Measurements from ENCODE around the gene DHX38. TPM values are rescaled to one million over a fixed set of nuclear protein-coding genes. Genes with fewer than 3 reads are reported as not detected.

The DHX38 gene
- total RNA-seq, 4 donors from 2014 or later: 36.6 to 98.9 (median 57.5) TPM

DNA sequence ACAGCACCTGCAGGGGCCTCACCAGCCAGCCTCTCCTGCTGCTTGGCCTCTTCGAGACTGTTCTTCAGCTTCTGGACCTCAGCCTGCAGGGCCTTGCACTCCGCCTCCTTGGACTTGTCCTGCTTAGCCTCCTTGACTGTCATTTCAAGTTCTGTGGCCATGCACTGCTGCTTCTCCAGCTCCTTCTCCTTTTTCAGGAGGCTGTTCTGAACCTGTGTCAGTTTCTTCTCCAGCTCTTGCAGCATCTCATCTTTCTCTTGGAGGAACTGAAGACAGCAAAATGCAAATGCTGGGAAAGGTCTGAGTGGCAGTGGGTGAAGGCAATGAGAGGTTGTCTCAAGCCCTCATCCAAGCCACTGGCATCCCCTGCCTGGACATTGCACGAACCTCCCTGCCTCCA, 39.1 kb downstream of the DHX38 start:
- no peak for DNase-seq (ENCODE audit: low spot score in 2 of 2)
- no peaks in the 10 kb centered on the region for H3K36me3 ChIP-seq
- no peaks in the 10 kb centered on the region for H3K4me1 ChIP-seq
- TF ChIP-seq POLR2AphosphoS5 (IDR thresholded peaks at IDR 0.05) (no peak), EP300 (IDR thresholded peaks at IDR 0.05) (no peak), POLR2A (IDR thresholded peaks at IDR 0.05) (no peak)
- TF ChIP-seq, protein P1, sequence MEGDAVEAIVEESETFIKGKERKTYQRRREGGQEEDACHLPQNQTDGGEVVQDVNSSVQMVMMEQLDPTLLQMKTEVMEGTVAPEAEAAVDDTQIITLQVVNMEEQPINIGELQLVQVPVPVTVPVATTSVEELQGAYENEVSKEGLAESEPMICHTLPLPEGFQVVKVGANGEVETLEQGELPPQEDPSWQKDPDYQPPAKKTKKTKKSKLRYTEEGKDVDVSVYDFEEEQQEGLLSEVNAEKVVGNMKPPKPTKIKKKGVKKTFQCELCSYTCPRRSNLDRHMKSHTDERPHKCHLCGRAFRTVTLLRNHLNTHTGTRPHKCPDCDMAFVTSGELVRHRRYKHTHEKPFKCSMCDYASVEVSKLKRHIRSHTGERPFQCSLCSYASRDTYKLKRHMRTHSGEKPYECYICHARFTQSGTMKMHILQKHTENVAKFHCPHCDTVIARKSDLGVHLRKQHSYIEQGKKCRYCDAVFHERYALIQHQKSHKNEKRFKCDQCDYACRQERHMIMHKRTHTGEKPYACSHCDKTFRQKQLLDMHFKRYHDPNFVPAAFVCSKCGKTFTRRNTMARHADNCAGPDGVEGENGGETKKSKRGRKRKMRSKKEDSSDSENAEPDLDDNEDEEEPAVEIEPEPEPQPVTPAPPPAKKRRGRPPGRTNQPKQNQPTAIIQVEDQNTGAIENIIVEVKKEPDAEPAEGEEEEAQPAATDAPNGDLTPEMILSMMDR (IDR thresholded peaks at IDR 0.05): no peak
- H3K27me3 ChIP-seq: no peaks in the 10 kb centered on the region
- H3K9me3 ChIP-seq: no peaks in the 10 kb centered on the region
- H3K4me3 ChIP-seq: no peak overlapping the region
- no peak overlapping the region for H3K27ac ChIP-seq
- WGBS: 91% methylated on average over 3 of the region's 3 CpGs

DNA sequence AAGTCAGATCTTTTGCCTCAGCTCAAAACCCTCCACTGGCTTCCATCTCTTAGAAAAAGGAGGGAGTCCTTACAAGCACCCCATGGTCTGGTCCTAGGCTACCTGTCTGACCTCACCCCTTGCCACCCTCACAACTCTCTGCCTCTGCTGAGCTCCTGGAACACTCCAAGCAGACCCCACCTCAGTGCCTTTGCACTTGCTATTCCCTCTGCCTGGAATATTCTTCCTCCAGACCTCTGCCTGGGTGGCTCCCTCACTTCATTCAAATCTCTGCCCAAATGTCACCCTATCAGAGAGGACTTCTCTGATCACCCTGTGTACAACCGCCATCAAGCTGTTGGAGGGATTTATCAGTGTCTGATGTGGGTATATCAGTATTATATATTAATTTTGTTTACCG, 40.9 kb downstream of the DHX38 start:
- Histone ChIP-seq H3K4me3 (no peak overlapping the region), H3K27ac (no peak overlapping the region), H3K4me1 (no peaks in the 10 kb centered on the region), H3K36me3 (no peaks in the 10 kb centered on the region), H3K9me3 (no peaks in the 10 kb centered on the region), H3K27me3 (no peaks in the 10 kb centered on the region)
- no peak for TF ChIP-seq EP300 (IDR thresholded peaks at IDR 0.05)
- TF ChIP-seq POLR2A (IDR thresholded peaks at IDR 0.05): no peak
- TF ChIP-seq, protein P1 (IDR thresholded peaks at IDR 0.05): no peak
- no peak for TF ChIP-seq POLR2AphosphoS5 (IDR thresholded peaks at IDR 0.05)
- 94% methylated on average over 2 of the region's 2 CpGs for WGBS
- no peak for DNase-seq (ENCODE audit: low spot score in 2 of 2)

DNA sequence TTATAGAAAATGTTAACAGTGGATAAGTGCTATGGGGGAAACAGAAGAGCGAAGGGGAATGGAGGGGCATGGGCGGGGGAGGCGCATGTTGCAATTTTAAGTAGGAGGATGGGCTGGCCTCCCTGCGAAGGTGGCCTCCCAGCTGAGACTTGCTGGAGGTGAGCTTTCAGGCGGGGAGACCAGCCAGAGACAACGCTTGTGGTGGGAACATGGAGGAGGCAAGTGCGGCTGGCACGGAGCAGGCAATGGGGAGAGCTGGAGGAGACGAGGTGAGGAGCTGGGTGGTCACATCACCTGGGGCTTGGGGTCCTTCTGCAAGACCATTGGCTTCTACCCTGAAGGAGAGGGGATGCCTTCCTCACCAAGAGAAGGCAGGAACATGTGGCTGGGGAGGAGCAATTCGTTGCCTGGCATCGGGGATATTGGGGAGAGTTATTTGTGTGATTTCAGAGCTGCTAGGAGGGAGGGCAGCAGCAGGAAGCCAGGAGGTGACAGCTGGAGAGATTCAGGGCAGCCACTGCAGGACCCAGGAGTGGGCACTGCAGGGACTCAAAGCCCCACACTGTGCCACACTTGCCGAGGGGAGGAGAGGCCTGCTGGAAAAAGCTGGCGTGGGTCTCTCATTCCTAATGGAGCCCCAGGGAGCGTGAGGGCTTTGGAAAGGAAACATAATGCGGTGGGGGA, 43.9 kb downstream of the DHX38 start:
- Histone ChIP-seq H3K36me3 (no peaks in the 10 kb centered on the region), H3K27ac (no peak overlapping the region), H3K27me3 (no peaks in the 10 kb centered on the region), H3K9me3 (no peaks in the 10 kb centered on the region), H3K4me3 (no peak overlapping the region), H3K4me1 (no peaks in the 10 kb centered on the region)
- no peak for DNase-seq (ENCODE audit: low spot score in 2 of 2)
- 76% methylated on average over 15 of the region's 15 CpGs for WGBS
- TF ChIP-seq POLR2A (IDR thresholded peaks at IDR 0.05) (no peak), POLR2AphosphoS5 (IDR thresholded peaks at IDR 0.05) (no peak), EP300 (IDR thresholded peaks at IDR 0.05) (no peak)
- TF ChIP-seq, protein P1 (IDR thresholded peaks at IDR 0.05): no peak

DNA sequence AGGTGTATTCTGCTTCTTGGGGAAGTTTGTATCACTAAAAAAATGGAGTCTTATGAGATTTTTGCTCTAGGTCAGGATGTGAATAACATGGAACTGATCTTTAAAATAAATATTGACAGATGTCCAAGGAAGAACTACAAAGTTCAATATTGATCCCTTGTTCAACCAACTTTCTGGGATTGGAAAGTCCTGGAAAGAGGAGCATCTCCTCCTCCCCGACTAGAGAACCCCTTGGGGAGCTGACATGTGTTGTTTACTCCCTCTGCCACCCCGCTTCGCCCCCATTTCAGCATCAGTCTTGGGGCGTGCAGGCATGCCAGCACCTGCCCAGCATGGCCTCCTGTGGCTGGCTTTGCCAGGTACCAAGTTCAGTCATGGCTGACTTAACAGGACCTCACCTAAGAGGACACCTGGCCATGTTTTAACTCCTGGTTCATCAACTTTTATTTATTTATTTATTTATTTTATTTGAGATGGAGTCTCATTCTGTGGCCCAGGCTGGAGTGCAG, 44.5 kb downstream of the DHX38 start:
- Histone ChIP-seq H3K27ac (no peak overlapping the region), H3K27me3 (no peaks in the 10 kb centered on the region), H3K4me3 (no peak overlapping the region), H3K4me1 (no peaks in the 10 kb centered on the region), H3K36me3 (no peaks in the 10 kb centered on the region), H3K9me3 (no peaks in the 10 kb centered on the region)
- TF ChIP-seq, protein P1 (IDR thresholded peaks at IDR 0.05): no peak
- TF ChIP-seq POLR2AphosphoS5 (IDR thresholded peaks at IDR 0.05) (no peak), POLR2A (IDR thresholded peaks at IDR 0.05) (no peak), EP300 (IDR thresholded peaks at IDR 0.05) (no peak)
- 72% methylated on average over 4 of the region's 4 CpGs for WGBS
- DNase-seq (ENCODE audit: low spot score in 2 of 2): no peak

DNA sequence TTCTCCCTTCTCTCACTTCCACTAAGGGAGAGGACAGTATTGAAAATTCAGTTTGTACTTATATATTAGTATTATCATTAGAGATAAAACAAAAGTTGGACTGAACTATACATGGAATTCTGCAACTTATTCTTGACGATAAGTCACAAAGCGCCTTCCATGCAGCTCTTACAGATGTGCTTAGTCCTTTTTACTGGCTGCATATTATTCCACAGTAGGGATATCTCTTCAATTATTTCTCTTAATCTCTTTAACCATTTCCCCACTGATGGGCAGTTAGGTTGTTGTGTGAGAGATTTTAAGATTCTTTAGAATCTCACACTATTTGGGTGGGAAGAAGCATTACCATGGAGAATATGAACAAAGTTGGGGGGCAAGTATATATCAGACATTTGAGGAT, 46.3 kb downstream of the DHX38 start:
- Histone ChIP-seq H3K27ac (no peak overlapping the region), H3K4me1 (no peaks in the 10 kb centered on the region), H3K27me3 (no peaks in the 10 kb centered on the region), H3K9me3 (no peaks in the 10 kb centered on the region), H3K36me3 (no peaks in the 10 kb centered on the region), H3K4me3 (no peak overlapping the region)
- 98% methylated on average over 2 of the region's 2 CpGs for WGBS
- no peak for DNase-seq (ENCODE audit: low spot score in 2 of 2)
- TF ChIP-seq, protein P1 (IDR thresholded peaks at IDR 0.05): no peak
- no peak for TF ChIP-seq EP300 (IDR thresholded peaks at IDR 0.05)

Measured in suprapubic skin (tissue), 4 donors.